HepG2 (cell line): ENCODE data around the gene STAT4. TPM values are rescaled to one million over a fixed set of nuclear protein-coding genes. Genes with fewer than 3 reads are reported as not detected.
A peak's percentile ranks its signal among the peaks of the same experiment; 100 is the strongest.

Experiments used
- GLMP ChIP-seq: sonication (generic); formaldehyde crosslinking; IDR thresholded peaks from 2 replicates; pipeline ENCODE4 v1.9.0; 2021; ENCODE audit warnings: missing genetic modification reagents, mild to moderate bottlenecking, borderline replicate concordance
- HCFC1 ChIP-seq: fragments of 150-350 bp; IDR thresholded peaks from 2 replicates; pipeline ENCODE4 v1.6.1; 2014; ENCODE audit warnings: low read depth, low read length
- HNF1B ChIP-seq: sonication (generic); formaldehyde crosslinking; IDR thresholded peaks from 2 replicates; pipeline ENCODE4 v1.5.1; 2020; ENCODE audit warnings: mild to moderate bottlenecking, moderate library complexity, missing genetic modification reagents
- JUNB ChIP-seq: sonication (generic); formaldehyde crosslinking; IDR thresholded peaks from 2 replicates; pipeline ENCODE4 v1.8.0; 2022; ENCODE audit warnings: missing genetic modification reagents, mild to moderate bottlenecking, borderline replicate concordance
- KLF9 ChIP-seq: IDR thresholded peaks from 2 replicates; pipeline ENCODE4 v1.6.1; 2016; ENCODE audit warnings: low read depth
- MED13 ChIP-seq: sonication (generic); formaldehyde crosslinking; IDR thresholded peaks from 2 replicates; pipeline ENCODE4 v1.5.0; 2020; ENCODE audit warnings: missing genetic modification reagents
- MEIS1 ChIP-seq: sonication (generic); formaldehyde crosslinking; IDR thresholded peaks from 2 replicates; pipeline ENCODE4 v1.9.0; 2021; ENCODE audit warnings: mild to moderate bottlenecking, missing genetic modification reagents, moderate library complexity, borderline replicate concordance
- NAIF1 ChIP-seq: sonication (generic); formaldehyde crosslinking; IDR thresholded peaks from 2 replicates; pipeline ENCODE4 v1.5.0; 2020; ENCODE audit warnings: mild to moderate bottlenecking, missing genetic modification reagents, borderline replicate concordance
- RAD51 ChIP-seq: fragments of 450-650 bp; IDR thresholded peaks from 2 replicates; pipeline ENCODE4 v1.6.1; 2016; ENCODE audit warnings: borderline replicate concordance
- RFX1 ChIP-seq: fragments of 450-650 bp; IDR thresholded peaks from 2 replicates; pipeline ENCODE4 v1.6.1; 2017
- TGIF2 ChIP-seq: IDR thresholded peaks from 2 replicates; pipeline ENCODE4 v1.6.1; 2016; ENCODE audit warnings: control low read depth, missing compliant biosample characterization
- THAP11 ChIP-seq: IDR thresholded peaks from 2 replicates; pipeline ENCODE4 v1.6.1; 2016; ENCODE audit warnings: missing biosample characterization, missing genetic modification reagents
- ZKSCAN8 ChIP-seq: IDR thresholded peaks from 2 replicates; pipeline ENCODE4 v1.6.1; 2016; ENCODE audit warnings: borderline replicate concordance, missing genetic modification reagents, missing compliant biosample characterization
- ZNF101 ChIP-seq: sonication (generic); formaldehyde crosslinking; IDR thresholded peaks from 2 replicates; pipeline ENCODE4 v1.4.0; 2020; ENCODE audit warnings: mild to moderate bottlenecking, low read depth, missing genetic modification reagents, borderline replicate concordance
- ZNF232 ChIP-seq: sonication (generic); formaldehyde crosslinking; IDR thresholded peaks from 2 replicates; pipeline ENCODE4 v1.4.0; 2020; ENCODE audit warnings: missing genetic modification reagents, borderline replicate concordance
- ZNF430 ChIP-seq: sonication (generic); formaldehyde crosslinking; IDR thresholded peaks from 2 replicates; pipeline ENCODE4 v1.9.0; 2021; ENCODE audit warnings: mild to moderate bottlenecking, missing genetic modification reagents
- ZNF512 ChIP-seq: sonication (generic); formaldehyde crosslinking; IDR thresholded peaks from 2 replicates; pipeline ENCODE4 v1.4.0; 2020; ENCODE audit warnings: mild to moderate bottlenecking, missing genetic modification reagents
- ZNF574 ChIP-seq: sonication (generic); formaldehyde crosslinking; IDR thresholded peaks from 2 replicates; pipeline ENCODE4 v1.4.0; 2020; ENCODE audit warnings: missing genetic modification reagents
- ZXDC ChIP-seq: sonication (generic); formaldehyde crosslinking; IDR thresholded peaks from 2 replicates; pipeline ENCODE4 v1.5.0; 2020; ENCODE audit warnings: mild to moderate bottlenecking, missing genetic modification reagents
- polyA plus RNA-seq, 8 experiments: library from polyadenylated mRNA; depleted of rRNA in 3 of 8; stranded (reverse) in 7 of 8; unstranded in 1 of 8; fragments of >200 nt; fragmentation: Illumina TruSeq in 4 of 8; extraction: Trizol in 4 of 8; gene quantifications; 2 replicates each; pipeline versions ENCODE4 v1.2.1 to v1.2.3, GENCODE V29; 2011 to 2016; ENCODE audit warnings: low read depth in 4 of 8, missing spikeins in 1 of 8, mixed read lengths in 1 of 8; ENCODE audit not compliant: insufficient read depth in 1 of 8
- total RNA-seq, 5 experiments: library from RNA; depleted of rRNA; stranded (reverse); fragments of >200 nt; fragmentation: Illumina TruSeq; extraction: Trizol; gene quantifications; 2 replicates each; pipeline ENCODE4 v1.2.3, GENCODE V29; 2016; ENCODE audit warnings: low read depth in 1 of 5

STAT4 gene
- total and polyA plus RNA-seq, 2 of the 13 experiments (the other 11 are each of a cell fraction or from before 2014, with no cell fraction given) = 0.37 TPM; not detected in 1

GRCh38 chr2:191150600-191151330 is at the start of gene STAT4 (continued):
- TF ChIP-seq HNF1B (0 out of 2 replicates have a peak, but pooled peaks have one; percentile 38), JUNB (CRISPR knock-in tag) (no peak), KLF9 (no peak), ZNF430 (no peak), ZNF101 (CRISPR knock-in tag) (no peak), HCFC1 (no peak), ZKSCAN8 (CRISPR knock-in tag) (no peak), ZNF232 (no peak), GLMP (CRISPR knock-in tag) (no peak), TGIF2 (CRISPR knock-in tag) (no peak), THAP11 (CRISPR knock-in tag) (no peak), ZXDC (CRISPR knock-in tag) (no peak), ZNF512 (CRISPR knock-in tag) (0 out of 2 replicates have a peak, but pooled peaks have one; percentile 43), MEIS1 (no peak), RAD51 (no peak), NAIF1 (CRISPR knock-in tag) (no peak), ZNF574 (CRISPR knock-in tag) (no peak), MED13 (CRISPR knock-in tag) (no peak), RFX1 (no peak)
